Measurements from ENCODE around the gene CSH2.
"Not testable (repeated sequence)": the region's sequence is repeated elsewhere in the genome, so short reads cannot be mapped to it uniquely, and the experiment has no call there.

CSH2 gene

GRCh38 chr17:63894821-63895220 is 21.3 kb upstream of the CSH2 start:
- DNase-seq, result not testable (repeated sequence)

GRCh38 chr17:63894021-63894420 is 20.5 kb upstream of the CSH2 start:
- not testable (repeated sequence) for DNase-seq

GRCh38 chr17:63892316-63893037 is 19.0 kb upstream of the CSH2 start:
- not testable (repeated sequence) for DNase-seq

- DNase-seq, result peak; percentile 1
Measured at GRCh38 chr17:63889026-63889848, 15.8 kb upstream of the CSH2 start.

GRCh38 chr17:63885119-63885518 is 11.6 kb upstream of the CSH2 start:
- not testable (repeated sequence) for DNase-seq

GRCh38 chr17:63882626-63883126 is 9.2 kb upstream of the CSH2 start:
- DNase-seq, result not testable (repeated sequence)

GRCh38 chr17:63881935-63882601 is 8.6 kb upstream of the CSH2 start, which contains the start of gene GH2:
GH2 (minus strand) TSS chr17:63881944; CDS start chr17:63881801, 143 bp downstream.
- peak; percentile 2 for DNase-seq

DNA sequence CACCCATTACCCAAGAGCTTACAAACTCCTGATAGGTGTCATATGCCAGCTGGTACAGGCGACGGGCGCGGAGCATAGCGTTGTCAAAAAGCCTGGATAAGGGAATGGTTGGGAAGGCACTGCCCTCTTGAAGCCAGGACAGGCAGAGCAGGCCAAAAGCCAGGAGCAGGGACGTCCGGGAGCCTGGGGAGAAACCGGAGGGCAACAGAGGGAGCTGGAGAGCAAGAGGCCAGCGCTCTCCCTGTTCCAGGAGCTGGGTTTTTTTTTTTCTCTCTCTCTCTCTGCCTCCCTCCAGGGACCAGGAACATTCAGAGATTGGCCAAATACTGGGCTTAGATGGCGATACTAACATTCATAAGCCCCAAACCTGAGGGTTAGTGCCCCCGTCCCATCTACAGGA is 7.9 kb upstream of the CSH2 start:
- DNase-seq, result peak; percentile 16

DNA sequence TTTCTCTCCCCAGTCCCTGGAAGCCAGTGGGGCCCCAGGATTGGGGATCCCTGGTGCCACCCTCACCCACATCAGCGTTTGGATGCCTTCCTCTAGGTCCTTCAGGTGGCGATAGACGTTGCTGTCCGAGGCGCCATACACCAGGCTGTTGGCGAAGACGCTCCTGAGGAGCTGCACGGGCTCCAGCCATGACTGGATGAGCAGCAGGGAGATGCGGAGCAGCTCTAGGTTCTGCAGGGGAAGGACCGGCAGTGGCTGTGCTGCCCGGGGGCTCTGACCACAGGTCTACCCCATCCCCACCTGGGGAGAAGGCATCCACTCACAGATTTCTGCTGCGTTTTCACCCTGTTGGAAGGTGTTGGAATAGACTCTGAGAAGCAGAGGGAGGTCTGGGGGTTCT is 7.2 kb upstream of the CSH2 start:
- DNase-seq, result no peak

- not testable (repeated sequence) for DNase-seq
Measured at GRCh38 chr17:63878413-63878812, 4.9 kb upstream of the CSH2 start.

DNA sequence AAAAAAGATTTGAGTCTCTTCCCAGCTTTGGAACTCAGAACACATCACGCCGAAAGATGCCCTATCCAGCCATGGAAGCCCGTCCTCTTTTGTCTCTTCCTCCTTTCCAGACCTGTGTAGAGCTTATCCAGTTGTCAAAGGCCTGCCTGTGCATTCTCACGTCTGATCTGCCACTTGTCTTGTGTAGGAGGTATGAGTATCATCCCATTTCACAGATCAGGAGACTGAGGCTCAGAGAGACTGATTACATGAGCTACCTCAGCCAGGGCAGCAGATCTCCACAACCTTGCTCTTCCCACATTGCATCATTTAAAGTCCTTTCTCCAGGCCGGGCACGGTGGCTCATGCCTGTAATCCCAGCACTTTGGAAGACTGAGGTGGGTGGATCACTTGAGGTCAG is 1.2 kb upstream of the CSH2 start:
- DNase-seq, result not testable (repeated sequence)

DNA sequence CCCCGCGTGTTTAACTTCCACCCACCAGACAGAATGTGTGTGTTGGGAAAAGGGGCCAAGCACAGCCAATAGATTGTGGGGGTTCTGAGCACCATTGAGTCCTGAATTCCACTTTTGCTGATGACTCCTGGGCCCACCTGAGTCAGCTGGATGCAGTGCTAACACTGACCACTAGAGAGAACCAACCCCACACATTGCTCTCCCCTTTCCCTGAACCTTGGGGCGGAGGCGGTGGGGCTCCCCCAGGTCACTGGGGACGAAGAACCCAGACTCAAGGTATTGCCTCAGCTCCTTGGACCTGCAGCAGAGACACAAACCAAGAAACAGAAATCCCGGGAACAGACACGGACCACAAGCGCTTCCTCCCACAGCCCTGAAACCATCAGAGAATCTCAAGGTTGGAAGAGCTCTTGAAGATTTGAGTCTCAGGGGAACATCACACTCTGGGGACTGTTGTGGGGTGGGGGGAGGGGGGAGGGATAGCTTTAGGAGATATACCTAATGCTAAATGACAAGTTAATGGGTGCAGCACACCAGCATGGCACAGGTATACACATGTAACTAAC is 667 bp upstream of the CSH2 start:
- DNase-seq, result not testable (repeated sequence)

DNA sequence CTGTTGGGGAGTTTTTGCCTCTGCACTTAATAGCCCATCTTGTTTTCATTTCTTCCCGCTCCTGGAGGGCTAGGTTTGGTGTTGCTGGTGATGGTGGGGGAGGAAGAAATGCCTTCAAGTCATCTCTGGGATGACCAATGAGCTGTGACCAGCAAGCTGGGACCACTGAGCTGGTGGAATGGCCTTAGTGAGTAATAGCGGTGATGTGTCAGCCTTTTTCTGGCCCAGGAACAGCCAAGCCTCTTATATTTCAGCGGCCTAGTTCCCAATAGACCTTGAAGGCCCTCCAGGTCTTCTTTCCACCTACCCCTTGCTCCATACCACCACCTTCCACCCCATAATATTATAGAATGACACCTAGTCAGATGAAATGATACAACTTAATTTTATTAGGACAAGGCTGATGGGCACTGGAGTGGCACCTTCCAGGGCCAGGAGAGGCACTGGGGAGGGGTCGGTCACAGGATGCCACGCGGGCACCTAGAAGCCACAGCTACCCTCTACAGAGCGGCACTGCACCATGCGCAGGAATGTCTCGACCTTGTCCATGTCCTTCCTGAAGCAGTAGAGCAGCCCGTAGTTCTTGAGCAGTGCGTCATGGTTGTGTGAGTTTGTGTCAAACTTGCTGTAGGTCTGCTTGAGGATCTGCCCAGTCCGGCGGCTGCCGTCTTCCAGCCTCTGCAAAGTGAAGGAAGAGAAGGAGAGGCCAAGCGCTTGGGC is 1.7 kb downstream of the CSH2 start:
- DNase-seq, result not testable (repeated sequence)

DNA sequence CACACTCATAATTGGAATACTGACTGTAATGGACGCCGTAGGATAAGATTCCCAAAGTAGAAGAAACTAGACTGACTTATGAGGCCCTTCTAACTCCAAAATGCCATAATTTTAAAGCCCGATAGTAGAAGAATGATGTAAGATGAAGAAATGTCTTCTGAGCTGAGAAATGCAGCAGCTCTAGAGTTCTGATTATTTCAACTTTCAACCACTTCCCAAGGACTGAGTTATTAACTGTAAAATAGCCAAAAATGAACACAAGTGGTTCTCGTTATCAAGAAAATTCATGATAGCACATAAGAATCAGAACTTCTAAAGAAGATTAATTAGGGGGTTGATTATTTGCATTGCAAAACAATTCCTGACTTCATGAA is 3.2 kb downstream of the CSH2 start:
- not testable (repeated sequence) for DNase-seq

DNA sequence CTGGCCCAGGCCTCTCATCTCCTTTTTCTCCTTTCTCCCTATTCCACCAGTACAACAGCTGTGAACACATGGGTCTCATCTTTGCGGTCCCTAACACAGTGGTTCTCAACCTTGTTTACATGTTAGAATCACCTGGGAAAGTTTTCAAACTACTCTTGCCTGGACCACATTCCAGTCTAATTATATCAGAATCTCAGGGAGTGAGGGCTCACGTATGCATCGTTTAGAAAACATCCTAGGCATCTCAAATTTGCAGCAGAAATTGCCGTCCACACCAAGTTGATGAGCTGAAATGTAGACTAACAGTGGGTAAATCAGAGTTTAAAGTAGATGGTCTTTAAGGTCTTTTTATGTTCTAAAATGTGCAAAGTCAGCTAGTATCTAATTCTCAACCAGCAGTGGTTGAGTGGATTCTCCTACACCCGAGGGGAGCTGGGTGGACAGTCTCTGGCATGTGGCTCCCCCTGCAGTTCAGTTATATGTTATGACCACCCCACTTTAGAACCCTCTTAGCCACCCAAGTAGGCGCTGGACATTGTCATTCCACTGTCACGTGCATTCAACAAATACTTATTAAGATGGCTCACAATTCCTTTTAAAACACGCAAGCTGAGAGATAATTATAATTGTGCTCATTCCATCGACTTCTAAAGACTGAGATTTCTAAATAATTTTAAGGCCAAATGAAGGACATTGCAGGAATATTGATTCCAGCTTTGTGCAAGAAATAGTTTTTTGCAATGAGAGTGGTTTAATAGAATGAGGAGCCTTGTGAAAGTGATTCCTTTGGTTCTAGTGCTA is 3.8 kb downstream of the CSH2 start:
- not testable (repeated sequence) for DNase-seq

GRCh38 chr17:63866625-63867024 is 6.9 kb downstream of the CSH2 start:
- not testable (repeated sequence) for DNase-seq

GRCh38 chr17:63859257-63859656 is 14.2 kb downstream of the CSH2 start:
- DNase-seq, result no peak

DNA sequence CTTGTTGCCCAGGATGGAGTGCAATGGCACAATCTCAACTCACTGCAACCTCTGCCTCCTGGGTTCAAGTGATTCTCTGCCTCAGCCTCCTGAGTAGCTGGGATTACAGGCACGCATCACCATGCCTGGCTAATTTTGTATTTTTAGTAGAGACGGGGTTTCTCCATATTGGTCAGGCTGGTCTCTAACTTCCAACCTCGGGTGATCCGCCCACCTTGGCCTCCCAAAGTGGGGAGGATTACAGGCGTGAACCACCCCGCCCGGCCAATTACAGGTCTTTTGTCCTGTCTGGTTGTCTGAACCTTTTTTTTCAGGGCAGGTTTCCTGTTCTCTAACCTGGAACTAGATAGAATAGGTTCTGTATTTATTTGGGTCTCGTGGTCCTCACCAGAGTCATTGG is 17.1 kb downstream of the CSH2 start:
- DNase-seq, result not testable (repeated sequence)

DNA sequence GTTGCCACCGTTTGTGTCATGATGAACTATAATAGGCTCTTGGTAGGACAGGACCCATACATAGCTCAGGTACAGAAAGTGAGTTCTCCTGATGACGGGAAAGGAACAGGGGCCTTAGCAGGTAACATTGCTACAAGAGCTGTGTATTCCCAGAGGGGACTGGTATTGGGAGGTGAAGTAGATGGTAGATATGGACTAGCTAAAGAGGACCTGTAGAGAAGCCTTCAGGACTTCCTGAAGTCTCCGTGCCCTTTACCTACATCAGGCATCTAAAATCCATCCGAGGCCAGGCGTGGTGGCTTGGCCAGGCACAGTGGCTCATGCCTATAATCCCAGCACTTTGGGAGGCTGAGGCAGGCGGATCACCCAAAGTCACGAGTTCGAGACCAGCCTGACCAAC is 18.3 kb downstream of the CSH2 start:
- no peak for DNase-seq

- no peak for DNase-seq
Measured at GRCh38 chr17:63854709-63855108, 18.8 kb downstream of the CSH2 start.

DNA sequence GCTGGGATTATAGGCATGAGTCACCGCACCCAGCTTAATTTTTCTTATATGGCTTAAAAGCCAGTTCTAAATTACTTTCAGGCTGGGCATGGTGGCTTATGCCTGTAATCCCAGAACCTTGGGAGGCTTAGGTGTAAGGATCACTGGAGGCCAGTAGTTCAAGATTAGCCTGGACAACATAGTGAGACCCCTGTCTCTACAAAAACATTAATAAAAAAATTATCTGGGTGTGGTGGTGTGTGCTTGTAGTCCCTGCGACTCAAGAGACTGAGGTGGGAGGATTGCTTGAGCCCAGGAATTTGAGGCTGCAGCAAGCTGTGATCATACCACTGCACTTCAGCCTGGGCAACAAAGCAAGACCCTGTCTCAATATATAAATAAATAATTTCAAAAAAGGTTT is 20.2 kb downstream of the CSH2 start:
- no peak for DNase-seq

Measured in DMS153 (cell line).